Endothelial cell of umbilical vein (primary cell): ENCODE data around the gene MYH15. TPM values are rescaled to one million over a fixed set of nuclear protein-coding genes. Genes with fewer than 3 reads are reported as not detected.

Experiments
- BruUV-seq: library from RNA; stranded (reverse); fragments of 400-500 nt; replicated peaks from 2 replicates; lab custom pipeline; 2021; lab: Mats Ljungman, UMichigan
- CTCF ChIA-PET: fragments of 300-600, 350-600 bp; sonication (Branson Sonifier 250); formaldehyde crosslinking; loops from one replicate; lab custom pipeline; 2021; ENCODE audit warnings: antibody characterized with exemption, inconsistent platforms; lab: Charles Lee
- POLR2A ChIA-PET: fragments of 300-600, 350-600 bp; sonication (Branson Sonifier 250); formaldehyde crosslinking; loops from one replicate; lab custom pipeline; 2021; ENCODE audit warnings: antibody characterized with exemption, inconsistent platforms; lab: Charles Lee
- DNase-seq: peaks from one replicate; pipeline ENCODE4 v3.0.0-alpha.2; 2011; ENCODE audit warnings: low read depth, low spot score
- FAIRE-seq: peaks from 2 replicates; lab custom pipeline; 2011; peaks lifted over from hg19 to GRCh38; lab: Jason Lieb, UNC
- H2AFZ ChIP-seq: 2 replicates; pipeline ENCODE4 v1.6.0; 2012; ENCODE audit warnings: low read depth, low read length, control low read depth, inconsistent platforms
- H3K27ac ChIP-seq: 2 replicates; pipeline ENCODE4 v1.5.1; 2011; ENCODE audit warnings: low read depth, mild to moderate bottlenecking, control low read depth, low read length, moderate library complexity; ENCODE audit not compliant: insufficient read depth
- H3K27me3 ChIP-seq, 2 experiments: 2 replicates each; pipeline versions ENCODE4 v1.6.0 to v1.6.1; 2011; ENCODE audit warnings: low read length in 2 of 2, mixed read lengths in 1 of 2; ENCODE audit not compliant: control insufficient read depth in 2 of 2, insufficient read depth in 2 of 2
- H3K36me3 ChIP-seq, 2 experiments: 2 replicates in 1 of 2; 3 replicates in 1 of 2; pipeline ENCODE4 v1.5.1; 2011; ENCODE audit warnings: low read length in 2 of 2, mild to moderate bottlenecking in 1 of 2, moderate library complexity in 1 of 2; ENCODE audit not compliant: control insufficient read depth in 2 of 2, insufficient read depth in 2 of 2; ENCODE audit errors: extremely low read depth in 1 of 2
- H3K4me1 ChIP-seq: 3 replicates; pipeline ENCODE4 v1.5.1; 2011; ENCODE audit warnings: mild to moderate bottlenecking, low read length; ENCODE audit not compliant: control insufficient read depth, insufficient read depth; ENCODE audit errors: extremely low read depth
- H3K4me2 ChIP-seq: 2 replicates; pipeline ENCODE4 v1.6.1; 2011; ENCODE audit warnings: low read length, control low read depth, mixed read lengths; ENCODE audit not compliant: insufficient read depth
- H3K4me3 ChIP-seq, 3 experiments: fragments of 200-600 bp in 1 of 3; sonication (generic), shearing (Covaris generic) in 1 of 3; replicated peaks in 1 of 3; 2 replicates each; pipeline ENCODE4 v1.5.1; 2011 to 2016; ENCODE audit warnings: control low read depth in 3 of 3, low read length in 3 of 3, mild to moderate bottlenecking in 2 of 3, inconsistent platforms in 1 of 3, low read depth in 1 of 3, moderate library complexity in 1 of 3; ENCODE audit not compliant: insufficient read depth in 1 of 3
- H3K79me2 ChIP-seq: 2 replicates; pipeline ENCODE4 v1.6.0; 2012; ENCODE audit warnings: low read length, inconsistent platforms; ENCODE audit not compliant: control insufficient read depth, insufficient read depth
- H3K9ac ChIP-seq: replicated peaks from 2 replicates; pipeline ENCODE3; 2011; ENCODE audit warnings: low read length, control low read depth; ENCODE audit not compliant: insufficient read depth; ENCODE audit errors: extremely low read depth
- H3K9me1 ChIP-seq: replicated peaks from 3 replicates; pipeline ENCODE4 v1.6.0; 2011; ENCODE audit warnings: mild to moderate bottlenecking, low read length; ENCODE audit not compliant: control insufficient read depth, insufficient read depth; ENCODE audit errors: extremely low read depth
- H3K9me3 ChIP-seq: replicated peaks from 2 replicates; pipeline ENCODE4 v1.5.1; 2012; ENCODE audit warnings: low read length, inconsistent platforms; ENCODE audit not compliant: control insufficient read depth, insufficient read depth
- H4K20me1 ChIP-seq: replicated peaks from 2 replicates; pipeline ENCODE3; 2011; ENCODE audit warnings: mild to moderate bottlenecking, low read length; ENCODE audit not compliant: control insufficient read depth, insufficient read depth; ENCODE audit errors: extremely low read depth
- CTCF ChIP-seq, 2 donors: IDR thresholded peaks; 1 replicate in 1 of 2; 2 replicates in 1 of 2; pipeline ENCODE4 v1.5.1; 2011; ENCODE audit warnings: low read length in 2 of 2, mild to moderate bottlenecking in 2 of 2, moderate library complexity in 2 of 2, control low read depth in 1 of 2, inconsistent platforms in 1 of 2, low read depth in 1 of 2; ENCODE audit not compliant: insufficient read depth in 1 of 2; ENCODE audit errors: extremely low read depth in 1 of 2
- EZH2 ChIP-seq: IDR thresholded peaks from 2 replicates; pipeline ENCODE4 v1.6.1; 2012; ENCODE audit warnings: borderline replicate concordance, low read depth, mild to moderate bottlenecking, moderate library complexity, low read length, inconsistent platforms; ENCODE audit not compliant: severe bottlenecking
- FOS ChIP-seq: IDR thresholded peaks from 2 replicates; pipeline ENCODE4 v1.6.1; 2011; ENCODE audit warnings: mild to moderate bottlenecking, low read length, moderate library complexity, borderline replicate concordance; ENCODE audit not compliant: insufficient read depth
- GATA2 ChIP-seq: IDR thresholded peaks from 2 replicates; pipeline ENCODE4 v1.7.0; 2011; ENCODE audit warnings: low read depth, mild to moderate bottlenecking, moderate library complexity, mixed read lengths, low read length; ENCODE audit not compliant: insufficient read length, insufficient read depth
- MYC ChIP-seq: IDR thresholded peaks from one replicate; pipeline ENCODE4 v1.6.1; 2011; ENCODE audit warnings: mild to moderate bottlenecking, low read depth, low read length
- POLR2A ChIP-seq: IDR thresholded peaks from 2 replicates; pipeline ENCODE4 v1.6.1; 2012; ENCODE audit warnings: low read depth, mild to moderate bottlenecking, control low read depth, low read length
- POLR2AphosphoS5 ChIP-seq: IDR thresholded peaks from 2 replicates; pipeline ENCODE4 v1.6.1; 2012; ENCODE audit warnings: low read depth, mild to moderate bottlenecking, control low read depth, low read length, moderate library complexity; ENCODE audit not compliant: insufficient read depth
- dilution Hi-C: fragments of 300-500 bp; cut with MboI; formaldehyde crosslinking; loops from one replicate; pipeline ENCODE4 v1.15.0; 2019; ENCODE audit warnings: low sequenced_read_pairs; ENCODE audit not compliant: extremely low pct_ligation_motif_present
- intact Hi-C: fragments of 100-400 bp; cut with micrococcal nuclease; formaldehyde crosslinking; loops from one replicate; pipeline ENCODE4 v1.10.0; 2022
- polyA plus RNA-seq, 4 experiments: library from polyadenylated mRNA; depleted of rRNA in 3 of 4; stranded (reverse) in 3 of 4; unstranded in 1 of 4; fragments of >200 nt; gene quantifications; 2 replicates each; pipeline versions ENCODE4 v1.2.1 to v1.2.3, GENCODE V29; 2011 to 2012; ENCODE audit warnings: missing spikeins in 1 of 4
- total RNA-seq: library from RNA; stranded (reverse); gene quantifications from 2 replicates; pipeline ENCODE4 v1.2.3, GENCODE V29; 2021

The MYH15 gene
- total and polyA plus RNA-seq, 2 donors (not counting 3 experiments of a cell fraction or from before 2014, with no cell fraction given), result 0.27 TPM; not detected in 1

- dilution Hi-C loops (no loop called here), intact Hi-C loops (no loop called here)
- Histone ChIP-seq H3K27me3 (no peaks in the 10 kb centered on the region), H3K27ac (no peak overlapping the region), H3K9me3 (no peaks in the 10 kb centered on the region), H3K79me2 (no peaks in the 10 kb centered on the region), H3K4me3 (no peak overlapping the region), H3K9ac (no peak overlapping the region), H3K36me3 (no peaks in the 10 kb centered on the region), H2AFZ (no peak overlapping the region), H3K9me1 (no peaks in the 10 kb centered on the region), H3K4me2 (no peak overlapping the region), H4K20me1 (no peaks in the 10 kb centered on the region), H3K4me1 (peaks cover 19% of the 10 kb centered on the region)
- POLR2A ChIA-PET, result no interaction called here
- CTCF ChIA-PET, result interaction anchor here (1.3 to 2.4 kb wide), 2 partner anchors 8 to 9 kb away, joined by 4 to 7 read pairs; no protein-coding TSS in a partner anchor
- FAIRE-seq, result no peak
- BruUV-seq, result no TSS peak
- no peak for TF ChIP-seq FOS
- TF ChIP-seq POLR2AphosphoS5, result no peak
- no peak for TF ChIP-seq EZH2
- no peak for TF ChIP-seq MYC
- no peak for TF ChIP-seq GATA2
- no peak for TF ChIP-seq POLR2A
- TF ChIP-seq CTCF (IDR thresholded peaks at IDR 0.05; ENCODE audit: extremely low read depth in 1 of 2, insufficient read depth in 1 of 2, low read depth in 1 of 2, low read length in 2 of 2), result no peak
- DNase-seq, result no peak
Observed at GRCh38 chr3:108469126-108469525, 41.3 kb downstream of the MYH15 start.
